A549 (cell line): ENCODE results near the gene PFDN5.
"Not testable (repeated sequence)": the region's sequence is repeated elsewhere in the genome, so short reads cannot be mapped to it uniquely, and the experiment has no call there.

Experiments used
- BHLHE40 ChIP-seq: IDR thresholded peaks from 2 replicates; pipeline ENCODE4 v1.6.1; 2012; ENCODE audit warnings: low read depth, low read length, inconsistent platforms
- CEBPB ChIP-seq, 2 experiments: fragments of >200 bp in 1 of 2; sonication (Bioruptor Twin) in 1 of 2; formaldehyde crosslinking in 1 of 2; IDR thresholded peaks; 2 replicates each; pipeline ENCODE4 v1.6.1; 2012 to 2016
- CTCF ChIP-seq: fragments of >200 bp; sonication (Bioruptor Twin); formaldehyde crosslinking; IDR thresholded peaks from 3 replicates; pipeline ENCODE4 v1.5.1; 2016
- EP300 ChIP-seq, 2 experiments: fragments of >200 bp; sonication (Bioruptor Twin); formaldehyde crosslinking; IDR thresholded peaks; 2 replicates in 1 of 2; 3 replicates in 1 of 2; pipeline ENCODE4 v1.6.1; 2016 to 2017
- FOSL2 ChIP-seq, 2 experiments: fragments of 450-650 bp in 1 of 2; fragments of >200 bp in 1 of 2; sonication (Bioruptor Twin) in 1 of 2; formaldehyde crosslinking; IDR thresholded peaks; 2 replicates each; pipeline versions ENCODE4 v1.5.0 to v1.6.1; 2016 to 2020; ENCODE audit warnings: mild to moderate bottlenecking in 1 of 2, moderate library complexity in 1 of 2
- HDAC2 ChIP-seq: fragments of 200-600 bp; sonication (generic); IDR thresholded peaks from 2 replicates; pipeline ENCODE4 v1.6.1; 2016
- MAFK ChIP-seq: fragments of 450-650 bp; IDR thresholded peaks from 2 replicates; pipeline ENCODE4 v1.6.1; 2014; ENCODE audit not compliant: partially characterized antibody
- MYC ChIP-seq: IDR thresholded peaks from 2 replicates; pipeline ENCODE4 v1.6.1; 2012; ENCODE audit warnings: mild to moderate bottlenecking, inconsistent platforms, low read length, improper control_type of control experiment, borderline replicate concordance
- PBX3 ChIP-seq: IDR thresholded peaks from 2 replicates; pipeline ENCODE4 v1.6.1; 2012
- POLR2A ChIP-seq: IDR thresholded peaks from 2 replicates; pipeline ENCODE4 v1.6.1; 2012; ENCODE audit warnings: mild to moderate bottlenecking, low read length
- POLR2AphosphoS2 ChIP-seq: conservative IDR thresholded peaks from 2 replicates; pipeline ENCODE4 v1.6.1; 2012; ENCODE audit warnings: low read length, improper control_type of control experiment, inconsistent platforms
- RAD21 ChIP-seq, 2 experiments: fragments of >200 bp in 1 of 2; sonication (Bioruptor Twin) in 1 of 2; formaldehyde crosslinking in 1 of 2; IDR thresholded peaks in 1 of 2; conservative IDR thresholded peaks in 1 of 2; 2 replicates in 1 of 2; 3 replicates in 1 of 2; pipeline ENCODE4 v1.6.1; 2012 to 2018; ENCODE audit warnings: inconsistent platforms in 1 of 2
- RCOR1 ChIP-seq: fragments of 150-350 bp; IDR thresholded peaks from 2 replicates; pipeline ENCODE4 v1.6.1; 2014; ENCODE audit warnings: antibody characterized with exemption, low read length, low read depth

GRCh38 chr12:53332339-53332738 lies 37.0 kb downstream of the PFDN5 start:
- TF ChIP-seq POLR2AphosphoS2; MAFK; CTCF; PBX3; EP300 (IDR thresholded peaks at IDR 0.05); RAD21 (conservative IDR thresholded peaks at IDR 0.05 in 1 of 2, IDR thresholded peaks at IDR 0.05 in 1 of 2); RCOR1; MYC; CEBPB (IDR thresholded peaks at IDR 0.05); POLR2A; BHLHE40; HDAC2; FOSL2 (IDR thresholded peaks at IDR 0.05); FOSL2 (CRISPR knock-in tag; IDR thresholded peaks at IDR 0.05): not testable (repeated sequence)
